Inferior parietal cortex (tissue), 1 donor: ENCODE data around the gene TPR.
"Not testable (repeated sequence)": the region's sequence is repeated elsewhere in the genome, so short reads cannot be mapped to it uniquely, and the experiment has no call there.

Experiments
- DNase-seq: peaks from one replicate; pipeline ENCODE4 v3.0.0-alpha.2; 2016; ENCODE audit errors: extremely low spot score

TPR gene

DNA sequence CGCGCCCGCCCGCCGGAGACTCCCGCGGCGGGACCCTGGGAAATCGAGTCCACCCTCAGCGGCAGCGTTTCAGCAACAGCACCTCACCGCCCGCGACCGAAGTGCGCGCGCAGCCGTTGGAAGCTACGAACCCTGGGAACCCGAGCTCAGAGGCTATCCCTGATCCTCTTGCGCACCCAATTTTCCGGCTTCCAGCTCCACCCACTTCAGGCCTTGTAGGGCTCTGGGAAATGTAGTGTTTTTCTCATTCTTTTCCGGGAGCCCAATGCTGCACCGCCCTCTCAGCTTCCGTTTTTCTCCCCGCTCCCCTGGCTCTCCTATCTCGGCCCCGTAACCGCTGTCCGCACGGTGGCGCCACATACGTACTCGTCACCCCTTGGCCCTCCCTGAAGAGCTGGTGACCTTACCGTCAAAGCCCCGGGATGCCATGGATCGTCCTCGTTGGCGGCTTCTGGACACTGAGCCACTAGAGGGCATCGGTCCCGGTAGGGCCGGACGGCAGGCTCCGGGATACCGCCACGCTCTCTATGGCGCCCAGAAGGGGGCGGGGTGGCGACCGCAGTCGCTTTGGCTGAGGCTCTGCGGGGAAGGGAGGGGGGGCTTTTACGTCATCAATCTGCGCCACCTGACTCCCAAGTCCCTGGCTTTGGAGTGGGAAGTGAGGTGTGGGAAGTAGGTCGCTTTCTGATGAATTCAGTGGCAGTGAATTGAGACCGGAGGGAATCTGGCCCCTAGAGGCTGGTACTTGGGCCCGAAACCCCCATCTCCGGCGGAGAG, at the start of gene TPR, which contains the start of gene ODR4:
TPR (minus strand) TSS at position 102 of the 777 bp plus-strand sequence. CDS start 225 bp downstream, outside the sequence.
ODR4 (plus strand) TSS at position 687 of the 777 bp plus-strand sequence. CDS start 3,948 bp downstream, outside the sequence.
- peak; percentile 98 for DNase-seq

DNA sequence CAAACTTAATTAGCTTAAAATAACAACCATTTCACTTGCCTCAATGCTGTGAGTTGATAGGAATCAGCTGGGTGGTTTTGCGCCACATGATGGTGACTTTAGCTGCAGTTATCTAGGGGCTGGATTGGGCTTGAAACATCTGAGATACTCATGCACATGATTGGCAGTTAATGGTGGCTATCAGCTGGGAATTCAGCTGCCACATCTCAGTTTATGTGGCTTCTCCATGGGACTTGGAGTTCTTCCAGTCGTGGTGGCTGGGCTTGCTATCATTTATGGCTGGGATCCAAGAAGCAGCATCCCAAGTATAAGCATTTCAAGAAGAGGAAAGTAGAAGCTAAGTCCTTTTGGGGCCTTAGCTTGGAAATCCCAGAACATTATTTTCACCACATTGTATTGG, 49.5 kb upstream of the TPR start:
- DNase-seq = no peak

DNA sequence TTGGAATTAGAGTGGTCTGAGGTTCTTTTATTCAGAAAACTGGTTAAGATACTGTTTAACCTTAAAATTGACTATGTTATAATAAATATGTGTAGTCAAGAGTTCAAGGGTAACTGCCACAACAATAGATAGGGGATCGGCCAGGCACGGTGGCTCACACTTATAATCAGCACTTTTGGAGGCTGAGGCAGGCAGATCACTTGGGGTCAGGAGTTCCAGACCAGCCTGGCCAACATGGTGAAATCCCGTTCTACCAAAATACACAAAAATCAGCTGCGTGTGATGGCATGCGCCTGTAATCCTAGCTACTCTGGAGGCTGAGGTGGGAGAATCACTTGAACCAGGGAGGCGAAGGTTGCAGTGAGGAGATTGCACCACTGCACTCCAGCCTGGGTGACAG, 46.4 kb upstream of the TPR start:
- DNase-seq = no peak

DNA sequence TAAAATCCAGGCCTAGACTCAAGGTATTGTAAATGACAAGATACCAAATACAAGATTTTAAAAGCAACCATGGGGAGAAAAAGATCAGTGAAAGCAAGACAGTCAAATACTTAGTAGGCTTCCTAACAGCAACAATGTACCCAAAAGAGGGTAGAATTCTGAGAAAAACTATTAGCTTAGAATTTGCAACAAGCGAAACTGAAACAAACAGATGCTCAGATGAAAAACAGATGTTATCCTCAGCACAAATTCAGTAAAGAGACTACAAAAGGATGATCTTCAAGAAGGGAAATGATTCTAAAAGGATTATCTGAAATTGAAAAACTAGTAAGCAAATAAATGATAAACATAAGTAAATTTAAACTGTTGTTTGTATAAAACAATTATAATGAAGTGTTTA, 45.9 kb upstream of the TPR start:
- DNase-seq = no peak

DNA sequence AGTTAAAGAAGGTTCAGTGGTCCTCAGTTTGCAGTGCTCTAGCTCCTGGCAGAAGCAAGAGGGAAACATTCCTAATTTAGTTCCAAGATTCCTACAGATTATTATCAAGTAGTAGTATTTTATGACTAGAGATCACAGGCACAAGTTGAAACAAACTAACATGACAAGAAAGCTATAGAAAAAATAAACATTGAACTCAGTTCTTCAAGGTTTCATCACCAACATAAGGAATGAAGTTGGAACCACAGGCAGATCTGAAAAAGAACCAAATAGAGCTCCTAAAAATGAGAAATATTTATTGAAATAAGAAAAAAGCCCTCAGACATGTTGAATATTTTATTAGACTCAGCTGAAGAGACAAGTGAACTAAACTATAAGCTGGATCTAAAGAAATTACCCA, 45.3 kb upstream of the TPR start:
- no peak for DNase-seq

DNA sequence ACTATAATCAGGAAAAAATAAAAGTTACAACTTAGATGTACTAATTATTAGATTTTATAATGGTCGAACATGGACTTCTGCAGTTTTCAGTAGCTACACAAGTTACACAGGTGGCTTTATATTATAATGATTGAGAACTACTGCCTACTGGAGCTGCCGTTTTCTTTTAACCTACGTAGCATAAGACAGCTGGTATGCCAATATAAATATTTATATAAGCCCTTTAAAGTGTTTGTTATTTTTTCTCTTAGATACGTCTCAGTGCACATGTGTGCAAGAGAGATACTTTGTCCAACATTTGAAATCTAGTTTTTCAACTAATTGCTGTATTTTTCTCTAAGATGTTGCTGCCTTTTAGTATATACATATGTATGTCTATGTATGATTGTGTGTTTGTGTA, 43.5 kb upstream of the TPR start:
- DNase-seq = no peak

DNA sequence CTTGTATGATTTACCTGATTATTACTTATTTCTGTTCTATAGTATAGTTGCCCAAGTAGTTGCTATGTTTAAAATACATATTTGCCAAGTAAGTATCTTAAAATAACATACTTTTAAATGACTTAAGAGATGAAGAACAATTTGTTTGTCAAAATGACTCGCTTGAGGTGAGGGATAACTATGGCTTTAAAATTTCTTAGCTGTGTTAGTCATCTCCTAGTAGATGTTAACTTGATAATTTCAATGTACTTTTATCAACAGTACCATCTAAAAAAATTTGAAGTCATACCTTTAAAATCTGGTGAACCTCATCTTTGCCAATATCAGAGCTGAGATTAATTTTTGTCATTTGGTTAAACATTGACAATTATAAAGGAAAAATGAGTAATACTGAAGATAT, 38.3 kb upstream of the TPR start:
- no peak for DNase-seq

DNA sequence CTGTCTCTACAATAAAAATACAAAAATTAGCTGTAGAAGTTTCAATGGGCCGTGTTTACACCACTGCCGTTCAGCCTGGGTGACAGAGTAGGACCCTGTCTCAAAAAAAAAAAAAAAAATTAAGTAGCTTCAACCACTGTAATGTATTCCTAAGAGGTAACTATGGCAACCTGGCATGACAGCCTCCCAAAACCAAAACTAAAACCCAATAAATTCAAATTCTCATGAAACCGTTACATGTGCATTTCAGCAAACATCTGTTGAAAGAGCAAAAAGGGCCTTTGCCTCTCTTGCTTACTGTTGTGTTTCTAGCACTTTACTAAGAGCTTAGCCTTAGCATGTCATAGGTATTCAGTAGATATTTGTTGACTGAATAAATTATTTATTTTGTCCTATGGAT, 34.0 kb upstream of the TPR start:
- DNase-seq = no peak

DNA sequence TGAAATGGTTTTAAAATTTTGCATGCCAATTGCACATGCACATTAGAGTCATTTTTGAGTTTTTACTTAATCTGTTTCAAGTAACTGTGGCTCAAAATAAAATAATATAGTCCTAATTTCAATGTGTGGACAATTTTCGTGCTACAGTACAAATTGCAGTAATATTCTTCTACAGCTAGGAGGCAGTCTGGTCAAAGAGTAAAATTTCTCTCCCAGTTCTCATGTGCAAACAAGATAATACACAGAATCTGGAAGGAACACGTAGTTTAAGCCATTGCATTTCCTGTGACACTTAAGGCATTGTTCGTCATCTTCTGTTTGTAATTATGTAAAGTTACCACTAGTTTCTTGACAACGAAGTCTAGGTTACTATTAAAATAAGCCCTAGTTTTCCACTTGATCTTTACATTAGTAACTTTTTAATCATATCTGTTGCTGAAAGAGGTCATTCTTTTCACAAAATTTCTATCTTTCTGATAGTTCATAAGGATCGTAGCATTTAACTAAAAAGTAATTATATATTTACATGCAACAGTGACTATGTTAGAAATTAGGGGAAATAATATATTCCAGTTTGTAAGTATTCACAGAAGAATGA, 29.5 kb upstream of the TPR start:
- peak; percentile 72 for DNase-seq

DNA sequence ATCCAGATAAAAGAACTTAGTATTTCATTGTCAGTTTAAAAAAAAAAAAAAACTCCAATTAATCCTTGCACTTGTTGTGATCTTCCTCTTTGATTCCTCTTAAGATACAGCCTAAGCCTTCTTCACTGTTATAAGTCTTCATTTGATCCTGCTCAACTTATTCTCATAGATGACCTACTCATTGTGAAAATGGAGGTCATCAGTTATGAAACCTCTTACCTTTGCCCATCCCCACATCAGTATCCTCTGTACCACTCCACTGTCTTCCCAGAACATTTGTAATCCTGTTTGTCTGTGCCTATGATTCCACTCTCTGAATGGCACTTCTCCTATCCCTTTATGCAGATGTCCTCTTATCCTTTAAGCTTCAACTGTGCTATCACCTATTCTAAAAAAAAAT, 28.6 kb upstream of the TPR start:
- DNase-seq = no peak

DNA sequence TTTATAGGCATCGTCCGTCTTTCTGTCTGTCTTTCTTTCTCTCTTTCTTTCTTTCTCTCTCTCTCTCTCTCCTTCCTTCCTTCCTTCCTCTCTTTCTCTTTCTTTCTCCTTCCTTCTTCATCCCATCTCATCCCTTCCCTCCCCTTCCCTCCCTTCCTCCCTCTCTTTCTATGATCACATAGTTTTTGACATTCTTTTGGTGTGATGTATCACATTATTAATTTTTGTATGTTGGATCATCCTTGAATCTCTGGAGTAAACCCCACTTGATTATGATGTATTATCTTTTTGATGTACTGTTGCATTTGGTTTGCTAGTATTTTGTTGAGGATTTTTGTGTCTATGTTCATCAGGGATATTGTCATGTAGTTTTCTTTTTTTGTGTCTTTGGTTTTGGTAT, 26.4 kb upstream of the TPR start:
- not testable (repeated sequence) for DNase-seq

DNA sequence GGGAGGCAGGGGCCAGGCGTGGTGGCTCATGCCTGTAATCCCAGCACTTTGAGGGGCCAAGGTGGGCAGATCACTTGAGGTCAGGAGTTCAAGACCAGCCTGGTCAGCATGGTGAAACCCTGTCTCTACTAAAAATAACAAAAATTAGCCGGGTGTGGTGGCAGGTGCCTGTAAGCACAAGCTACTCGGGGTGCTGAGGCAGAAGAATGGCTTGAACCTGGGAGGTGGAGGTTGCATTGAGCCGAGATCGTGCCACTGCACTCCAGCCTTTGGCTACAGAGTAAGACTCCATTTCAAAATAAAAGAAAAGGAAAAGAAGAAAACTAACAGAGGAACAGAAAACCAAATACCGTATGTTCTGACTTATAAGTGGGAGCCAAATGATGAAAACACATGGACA, 17.7 kb upstream of the TPR start:
- DNase-seq = not testable (repeated sequence)

DNA sequence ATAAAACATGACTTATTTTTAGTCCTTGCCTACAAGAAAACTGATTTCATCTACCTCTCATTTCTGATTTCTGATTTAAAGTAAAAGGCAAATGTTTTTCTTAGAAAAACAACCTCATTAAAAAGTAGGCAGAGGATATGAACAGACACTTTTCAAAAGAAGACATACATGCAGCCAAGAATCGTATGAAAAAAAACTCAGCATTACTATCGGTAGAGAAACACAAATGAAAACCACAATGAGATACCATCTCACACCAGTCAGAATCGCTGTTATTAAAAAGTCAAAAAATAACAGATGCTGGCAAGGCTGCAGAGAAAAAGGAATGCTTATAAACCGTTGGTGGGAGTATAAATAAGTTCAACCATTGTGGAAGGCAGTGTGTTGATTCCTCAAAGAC, 16.8 kb upstream of the TPR start:
- DNase-seq = no peak

DNA sequence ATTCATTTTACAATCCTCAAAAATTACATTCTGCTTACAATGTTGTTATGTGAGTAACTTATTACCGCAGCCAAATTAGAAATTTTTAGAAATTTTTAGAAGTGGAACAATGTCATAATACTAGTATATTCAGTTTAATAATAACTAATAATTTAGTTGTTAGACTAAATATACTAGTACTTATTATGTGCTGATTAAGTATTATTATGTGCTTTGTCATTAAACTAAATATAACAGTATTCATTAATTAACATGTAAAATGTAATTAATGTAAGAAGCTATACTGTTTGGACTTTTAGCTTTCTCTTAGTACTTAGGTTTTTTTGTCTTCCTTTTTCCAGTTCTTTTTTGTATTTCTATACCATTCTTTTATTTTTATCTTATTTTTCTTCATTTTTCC, 15.9 kb upstream of the TPR start:
- DNase-seq = no peak

DNA sequence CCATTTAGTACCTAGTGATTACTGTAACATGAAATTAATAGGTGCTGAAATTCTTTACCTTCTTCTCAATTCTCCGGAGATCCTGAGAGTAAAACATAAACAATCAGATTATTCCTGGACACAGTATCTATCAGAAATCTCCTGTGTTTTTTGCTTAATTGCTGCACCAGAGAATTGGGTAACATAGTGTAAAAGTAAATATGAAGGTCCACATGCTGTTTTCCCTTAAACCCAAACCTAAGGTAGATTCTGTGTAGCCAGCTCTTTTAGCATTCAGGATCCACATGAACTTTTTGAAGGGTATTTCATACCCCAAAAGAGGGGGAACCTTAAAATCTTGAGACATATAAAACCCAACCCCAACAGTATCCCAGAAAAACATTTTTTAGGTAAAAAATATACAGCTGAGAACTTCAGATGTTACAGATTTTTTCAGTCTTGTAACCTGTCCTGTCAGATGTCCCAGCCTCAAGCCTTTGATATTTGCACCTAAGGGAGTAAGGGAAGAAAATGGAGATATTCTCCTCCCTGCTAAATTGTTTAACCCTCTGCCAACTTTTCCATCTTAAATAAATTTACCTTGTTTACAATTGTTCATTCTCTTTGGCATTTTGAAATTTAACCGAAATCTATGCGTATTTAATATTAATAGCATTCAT, 11.8 kb upstream of the TPR start:
- no peak for DNase-seq

DNA sequence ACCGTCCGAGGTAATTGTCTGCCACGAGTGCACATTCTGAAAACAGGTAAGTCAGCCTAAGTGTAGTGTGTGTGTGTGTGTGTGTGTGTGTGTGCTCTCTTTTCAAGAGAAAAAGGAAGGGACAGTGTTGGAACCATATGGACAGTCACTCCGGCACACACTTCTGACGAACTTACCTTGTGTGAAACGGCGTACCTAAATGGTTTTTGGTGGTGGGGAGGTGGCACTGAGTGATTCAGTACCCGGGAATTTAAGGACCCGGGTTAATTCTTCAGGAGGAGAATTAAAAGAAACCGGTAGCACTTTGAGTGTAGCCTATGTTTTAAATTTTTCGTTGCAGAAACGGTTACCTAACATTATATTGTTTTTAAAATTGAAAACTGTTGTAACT, 871 bp upstream of the TPR start:
- DNase-seq = no peak

DNA sequence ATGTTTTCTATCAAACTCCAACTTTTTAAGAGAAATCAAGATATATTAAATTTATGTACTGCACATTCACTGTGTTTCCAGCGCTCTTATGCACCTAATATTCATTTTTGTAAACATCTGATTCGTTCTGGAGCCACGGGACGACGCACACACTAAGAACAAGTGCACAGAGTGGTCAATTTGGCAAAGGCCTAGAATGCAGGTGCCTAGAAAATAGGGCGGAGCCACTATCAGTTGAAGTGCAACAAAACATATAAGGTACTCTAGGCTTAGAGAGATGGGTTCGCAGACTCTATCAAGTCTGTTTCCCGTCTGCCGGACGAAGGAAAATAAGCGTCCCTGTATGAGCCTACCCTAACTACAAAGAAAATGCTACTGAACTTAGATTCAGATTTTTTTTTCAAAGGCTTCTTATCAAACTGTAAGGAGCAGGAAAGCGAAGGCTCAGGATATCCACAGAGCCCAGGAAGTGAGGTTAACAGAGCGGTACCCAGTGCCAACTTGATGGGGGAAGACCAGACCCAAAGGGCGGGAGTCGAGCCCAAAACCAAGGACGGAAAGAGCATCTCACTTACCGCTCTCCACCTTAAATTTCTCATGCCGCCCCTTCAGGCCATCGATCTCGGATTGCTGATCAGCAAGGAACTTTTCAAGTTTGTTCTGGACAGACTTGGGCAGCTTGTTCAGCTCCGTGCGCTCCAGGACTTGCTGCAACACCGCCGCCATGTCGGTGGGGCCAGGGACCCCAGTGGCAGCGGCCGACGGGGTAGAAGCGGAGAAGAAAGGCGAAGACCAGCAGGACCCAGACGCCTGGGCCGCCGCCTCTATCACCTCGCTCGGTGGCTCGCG, 526 bp downstream of the TPR start:
- DNase-seq = peak; percentile 27

DNA sequence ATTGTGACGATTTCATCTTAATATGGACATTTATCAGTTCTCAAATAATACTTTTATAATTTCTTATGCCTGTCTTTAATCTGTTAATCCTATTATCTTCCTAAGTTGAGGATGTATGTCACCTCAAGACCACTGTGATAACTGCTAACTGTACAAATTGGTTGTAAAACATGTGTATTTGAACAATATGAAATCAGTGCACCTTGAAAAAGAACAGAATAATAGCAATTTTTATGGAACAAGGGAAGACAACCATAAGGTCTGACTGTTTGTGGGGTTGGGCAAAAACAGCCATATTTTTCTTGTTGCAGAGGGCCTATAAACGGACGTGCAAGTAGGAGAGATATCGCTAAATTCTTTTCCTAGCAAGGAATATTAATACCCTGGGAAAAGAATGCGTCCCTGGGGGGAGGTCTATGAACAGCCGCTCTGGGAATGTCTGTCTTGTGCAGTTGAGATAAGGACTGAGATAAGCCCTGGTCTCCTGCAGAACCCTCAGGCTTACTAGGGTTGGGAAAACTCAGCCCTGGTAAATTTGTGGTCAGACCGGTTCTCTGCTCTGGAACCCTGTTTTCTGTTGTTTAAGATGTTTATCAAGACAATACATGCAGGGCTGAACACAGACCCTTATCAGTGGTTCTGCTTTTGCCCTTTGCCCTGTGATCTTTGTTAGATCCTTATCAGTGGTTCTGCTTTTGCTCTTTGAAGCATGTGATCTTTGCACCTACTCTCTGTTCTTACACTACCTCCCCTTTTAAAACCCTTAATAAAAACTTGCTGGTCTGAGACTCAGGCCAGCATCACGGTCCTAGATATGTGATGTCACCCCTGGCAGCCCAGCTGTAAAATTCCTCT, 27.0 kb downstream of the TPR start:
- not testable (repeated sequence) for DNase-seq

DNA sequence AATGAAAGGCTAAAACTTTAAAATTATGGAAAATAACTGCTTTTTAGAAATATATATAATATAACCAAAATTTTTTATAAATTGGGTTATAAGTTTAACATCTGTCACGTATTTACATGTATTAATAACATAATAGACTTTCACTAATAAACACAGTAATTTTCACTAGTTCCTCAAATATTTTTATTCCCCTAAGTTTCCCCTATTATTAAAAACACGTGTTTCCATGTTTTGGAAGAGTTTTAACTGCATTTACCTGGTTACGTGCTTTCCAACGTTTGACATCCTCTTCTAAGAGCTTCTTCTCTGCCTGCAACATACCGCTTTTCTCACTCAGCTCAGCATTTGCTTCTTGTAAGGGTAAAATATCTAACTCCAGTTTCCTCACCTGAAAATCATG, 34.3 kb downstream of the TPR start:
- DNase-seq = no peak

DNA sequence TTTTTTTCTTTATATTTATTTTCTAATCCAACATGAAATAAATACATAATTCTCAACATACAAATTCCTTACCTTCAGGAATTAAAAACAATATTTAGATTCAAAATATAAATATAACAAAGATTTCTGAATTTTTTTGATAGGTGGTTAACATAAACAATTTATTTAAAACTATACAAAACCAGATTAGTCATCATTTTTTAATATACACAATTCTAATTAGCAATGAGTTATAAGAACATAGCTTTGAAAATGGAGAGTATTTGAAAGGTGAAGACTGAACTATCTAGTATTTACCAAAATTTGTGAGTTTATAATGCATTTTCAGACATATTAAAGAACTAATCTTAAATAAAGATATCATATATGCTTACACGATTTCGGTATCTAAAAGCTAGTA, 37.5 kb downstream of the TPR start:
- no peak for DNase-seq

DNA sequence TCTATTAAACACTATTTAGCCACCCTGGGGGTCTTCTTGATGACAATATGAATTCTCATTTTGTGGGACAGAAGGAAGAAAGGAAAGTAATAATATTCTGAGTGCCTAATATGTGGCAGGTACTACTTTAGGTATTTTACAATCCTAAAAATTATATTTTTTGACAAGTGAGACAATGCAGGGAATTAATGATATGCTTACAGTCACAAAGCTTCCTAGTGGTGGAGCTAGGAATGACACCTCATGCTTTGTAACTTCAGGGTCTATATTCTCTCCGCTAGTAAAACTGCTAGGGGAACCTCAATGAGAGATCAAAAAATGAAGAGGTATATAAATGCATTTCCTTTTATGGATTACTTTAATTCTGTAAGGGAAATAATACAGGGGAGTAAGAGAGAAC, 44.3 kb downstream of the TPR start:
- no peak for DNase-seq
